ENCODE measurements around the gene HTT.

Gene HTT

GRCh38 chr4:3250438-3250955, 176.0 kb downstream of the HTT start:
- DNase-seq (ENCODE audit: low spot score) = no peak

GRCh38 chr4:3250956-3251690, 176.6 kb downstream of the HTT start:
- no peak for DNase-seq (ENCODE audit: low spot score)

- DNase-seq (ENCODE audit: low spot score) = no peak
These were observed 177.4 kb downstream of the HTT start for GRCh38 chr4:3251691-3252479.

GRCh38 chr4:3252480-3252828, 178.0 kb downstream of the HTT start:
- no peak for DNase-seq (ENCODE audit: low spot score)

GRCh38 chr4:3252831-3253641, 178.6 kb downstream of the HTT start:
- DNase-seq (ENCODE audit: low spot score) = no peak

- DNase-seq (ENCODE audit: low spot score) = no peak
These were observed 179.3 kb downstream of the HTT start for GRCh38 chr4:3253808-3254207.

GRCh38 chr4:3254302-3255131, 180.0 kb downstream of the HTT start:
- no peak for DNase-seq (ENCODE audit: low spot score)

- no peak for DNase-seq (ENCODE audit: low spot score)
These were observed 181.2 kb downstream of the HTT start for GRCh38 chr4:3255611-3256186.

GRCh38 chr4:3256230-3257102, 182.0 kb downstream of the HTT start:
- DNase-seq (ENCODE audit: low spot score) = no peak

- DNase-seq (ENCODE audit: low spot score) = no peak
These were observed 182.6 kb downstream of the HTT start for GRCh38 chr4:3257103-3257555.

GRCh38 chr4:3257556-3258482, 183.3 kb downstream of the HTT start:
- DNase-seq (ENCODE audit: low spot score) = no peak

GRCh38 chr4:3261411-3262207, 187.1 kb downstream of the HTT start:
- DNase-seq (ENCODE audit: low spot score) = no peak

GRCh38 chr4:3262208-3263052, 187.9 kb downstream of the HTT start:
- no peak for DNase-seq (ENCODE audit: low spot score)

- no peak for DNase-seq (ENCODE audit: low spot score)
These were observed 188.8 kb downstream of the HTT start for GRCh38 chr4:3263053-3263875.

- DNase-seq (ENCODE audit: low spot score) = no peak
These were observed 189.4 kb downstream of the HTT start for GRCh38 chr4:3263876-3264193.

GRCh38 chr4:3266076-3266475, 191.6 kb downstream of the HTT start:
- no peak for DNase-seq (ENCODE audit: low spot score)
